Stimulated activated effector memory CD8-positive, alpha-beta T cell treated with anti-CD3 and anti-CD28 coated beads, Interleukin-12 subunit alpha, Interleukin-12 subunit beta, amount 100 ng/mL, for 72 hours (primary cell): Measurements from ENCODE around the gene PGM2L1.
"Not testable (repeated sequence)": the region's sequence is repeated elsewhere in the genome, so short reads cannot be mapped to it uniquely, and the experiment has no call there.

Experiments
- ATAC-seq: fragments of 150-1000 bp; cut with Tn5 transposase; 2 replicates; pipeline ENCODE4 v1.10.0; 2021
- DNase-seq, 2 donors: peaks; one replicate each; pipeline ENCODE4 v3.0.0; 2021 to 2022; ENCODE audit warnings: low spot score in 2 of 2
- H3K27ac Mint-ChIP-seq: one replicate; pipeline ENCODE4 v1.8.0; 2022; ENCODE audit warnings: mild to moderate bottlenecking, mixed read lengths
- H3K36me3 Mint-ChIP-seq: one replicate; pipeline ENCODE4 v1.8.0; 2022; ENCODE audit warnings: mild to moderate bottlenecking, mixed read lengths
- H3K4me1 Mint-ChIP-seq: one replicate; pipeline ENCODE4 v1.8.0; 2022; ENCODE audit warnings: mixed read lengths
- H3K4me3 Mint-ChIP-seq: one replicate; pipeline ENCODE4 v1.8.0; 2022; ENCODE audit warnings: mild to moderate bottlenecking, mixed read lengths
- H3K9me3 Mint-ChIP-seq: one replicate; pipeline ENCODE4 v1.8.0; 2022; ENCODE audit warnings: mixed read lengths

PGM2L1 gene

DNA sequence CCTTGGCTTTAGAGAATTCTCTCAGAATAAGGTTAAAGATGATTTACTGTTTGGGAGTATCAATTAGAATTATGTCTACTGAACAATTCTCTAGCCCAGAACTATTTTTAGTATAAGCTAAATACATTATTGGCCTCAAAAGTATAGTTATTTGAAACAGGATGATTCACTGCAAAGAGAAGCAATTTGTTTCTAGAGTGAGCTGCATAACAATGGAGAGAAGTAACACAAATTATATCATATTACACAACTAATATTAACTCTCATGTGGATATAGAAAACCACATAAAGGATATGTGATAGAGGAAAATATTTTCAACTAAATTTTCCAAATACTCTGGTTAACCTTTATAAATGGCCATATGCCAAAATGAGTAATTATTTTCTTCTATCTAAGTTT lies 24.9 kb downstream of the PGM2L1 start:
- DNase-seq (no peak), ATAC-seq (no peak)
- no peaks in the 10 kb centered on the region for H3K4me1 Mint-ChIP-seq
- no peak overlapping the region for H3K27ac Mint-ChIP-seq
- peaks cover 10% of the 10 kb centered on the region for H3K36me3 Mint-ChIP-seq
- H3K4me3 Mint-ChIP-seq, result no peak overlapping the region
- H3K9me3 Mint-ChIP-seq, result no peaks in the 10 kb centered on the region

DNA sequence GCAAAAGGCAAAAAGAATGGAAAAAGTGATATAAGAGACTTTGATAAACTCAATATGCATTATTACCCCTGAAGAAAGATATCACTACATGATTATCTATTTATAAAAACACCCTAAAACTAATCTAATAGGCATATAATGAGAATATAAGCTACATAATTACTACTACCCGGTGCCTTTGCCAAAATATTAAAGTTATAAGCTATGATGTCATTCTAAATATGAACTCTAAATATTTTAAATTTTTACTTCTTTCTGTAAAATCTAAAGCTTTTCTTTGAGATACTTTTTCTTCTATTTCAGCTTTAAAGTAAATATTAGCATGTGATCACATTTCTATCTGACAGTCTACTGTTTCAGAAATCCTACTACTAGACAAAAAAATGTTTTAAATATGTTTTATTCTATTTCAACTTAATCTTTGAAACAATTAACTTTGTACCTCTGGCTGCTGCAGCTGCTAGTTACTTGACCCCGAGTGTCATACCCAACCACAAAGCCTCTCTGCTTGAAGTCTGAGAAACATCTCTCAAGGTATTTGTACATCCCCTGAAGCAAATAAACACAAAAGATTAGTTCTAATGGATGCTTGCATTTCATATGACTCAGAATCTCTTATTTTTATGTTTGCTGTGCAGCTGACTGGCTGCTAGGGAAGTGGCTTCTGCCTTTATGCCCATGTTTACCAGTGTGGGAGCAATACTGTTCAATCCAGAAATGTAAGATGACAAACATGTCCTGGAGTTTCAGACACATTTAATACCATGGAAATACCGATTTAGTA lies 26.8 kb downstream of the PGM2L1 start:
- Mint-ChIP-seq H3K36me3 (peaks cover 10% of the 10 kb centered on the region), H3K4me1 (no peaks in the 10 kb centered on the region), H3K27ac (no peak overlapping the region), H3K4me3 (no peak overlapping the region), H3K9me3 (no peaks in the 10 kb centered on the region)
- DNase-seq, result no peak
- ATAC-seq, result no peak

DNA sequence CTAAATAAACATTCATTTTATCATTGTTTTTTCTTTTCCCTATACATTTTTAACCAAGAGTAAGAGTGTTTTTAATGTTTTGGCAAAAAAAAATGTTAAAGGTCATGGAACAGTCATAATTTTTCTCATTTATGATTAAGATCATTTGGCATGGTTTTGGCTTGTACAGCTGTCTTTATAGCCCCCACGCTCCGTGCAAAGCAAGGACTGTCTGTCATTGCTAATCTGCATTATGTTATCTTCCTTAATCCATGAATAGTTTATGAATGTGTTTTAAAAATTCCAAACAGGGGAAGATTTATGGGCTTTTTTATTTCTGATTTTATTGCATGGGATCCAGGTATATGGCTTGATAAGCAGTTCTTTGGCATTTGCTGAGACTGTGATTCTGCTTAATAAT lies 28.1 kb downstream of the PGM2L1 start:
- H3K27ac Mint-ChIP-seq, result no peak overlapping the region
- H3K9me3 Mint-ChIP-seq, result no peaks in the 10 kb centered on the region
- H3K36me3 Mint-ChIP-seq, result peaks cover 10% of the 10 kb centered on the region
- no peak for ATAC-seq
- no peak overlapping the region for H3K4me3 Mint-ChIP-seq
- H3K4me1 Mint-ChIP-seq, result no peaks in the 10 kb centered on the region
- no peak for DNase-seq

DNA sequence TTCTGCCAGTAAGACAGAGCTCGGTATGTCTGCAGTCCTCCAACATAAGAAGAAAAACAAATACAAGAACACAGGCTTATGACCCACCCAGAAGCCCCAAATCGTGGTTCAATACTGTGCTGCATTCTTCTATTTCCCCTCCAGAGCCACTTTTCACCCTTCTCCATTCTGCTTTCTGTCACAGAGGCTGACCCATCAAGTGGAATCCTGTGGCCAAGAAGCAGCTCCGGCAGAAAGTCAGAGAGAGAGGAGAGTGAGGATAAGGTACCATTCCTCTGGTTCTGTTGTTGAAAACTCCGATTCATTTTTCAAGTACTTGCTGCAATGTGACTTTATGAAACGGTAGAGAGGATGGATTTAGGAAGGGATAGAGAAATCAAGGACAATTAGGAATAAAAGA lies 30.4 kb downstream of the PGM2L1 start:
- ATAC-seq (no peak), DNase-seq (no peak)
- Mint-ChIP-seq H3K4me1 (no peaks in the 10 kb centered on the region), H3K36me3 (no peaks in the 10 kb centered on the region), H3K9me3 (no peaks in the 10 kb centered on the region), H3K27ac (no peak overlapping the region), H3K4me3 (no peak overlapping the region)

DNA sequence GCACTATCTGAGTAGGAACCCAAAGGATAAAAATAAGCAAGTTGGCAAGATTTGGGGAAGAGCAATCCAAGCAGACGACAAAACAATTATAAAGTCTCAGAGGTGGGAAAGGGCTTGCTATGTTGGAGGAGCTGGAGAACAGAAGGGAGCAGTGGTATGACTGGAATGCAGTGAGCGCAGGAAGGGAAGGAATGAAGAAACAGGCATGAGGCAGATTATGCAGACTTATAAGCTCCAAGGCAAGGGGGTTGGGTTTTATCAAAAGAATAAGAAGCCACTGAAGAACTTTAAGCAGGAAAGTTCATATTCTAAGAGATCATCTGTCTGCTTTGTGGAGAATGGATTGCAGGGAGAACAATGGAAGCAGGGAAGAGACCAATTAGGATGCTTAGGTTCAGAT lies 31.7 kb downstream of the PGM2L1 start:
- no peaks in the 10 kb centered on the region for H3K4me1 Mint-ChIP-seq
- no peak overlapping the region for H3K4me3 Mint-ChIP-seq
- H3K9me3 Mint-ChIP-seq, result no peaks in the 10 kb centered on the region
- ATAC-seq (no peak), DNase-seq (no peak)
- H3K27ac Mint-ChIP-seq, result no peak overlapping the region
- peaks cover 4% of the 10 kb centered on the region for H3K36me3 Mint-ChIP-seq

DNA sequence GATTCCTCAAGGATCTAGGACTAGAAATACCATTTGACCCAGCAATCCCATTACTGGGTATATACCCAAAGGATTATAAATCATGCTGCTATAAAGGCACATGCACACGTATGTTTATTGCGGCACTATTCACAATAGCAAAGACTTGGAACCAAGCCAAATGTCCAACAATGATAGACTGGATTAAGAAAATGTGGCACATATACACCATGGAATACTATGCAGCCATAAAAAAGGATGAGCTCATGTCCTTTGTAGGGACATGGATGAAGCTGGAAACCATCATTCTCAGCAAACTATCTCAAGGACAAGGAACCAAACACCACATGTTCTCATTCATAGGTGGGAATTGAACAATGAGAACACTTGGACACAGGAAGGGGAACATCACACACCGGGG lies 32.4 kb downstream of the PGM2L1 start:
- H3K36me3 Mint-ChIP-seq, H3K4me1 Mint-ChIP-seq, H3K4me3 Mint-ChIP-seq, H3K27ac Mint-ChIP-seq, ATAC-seq, DNase-seq, H3K9me3 Mint-ChIP-seq: not testable (repeated sequence)

DNA sequence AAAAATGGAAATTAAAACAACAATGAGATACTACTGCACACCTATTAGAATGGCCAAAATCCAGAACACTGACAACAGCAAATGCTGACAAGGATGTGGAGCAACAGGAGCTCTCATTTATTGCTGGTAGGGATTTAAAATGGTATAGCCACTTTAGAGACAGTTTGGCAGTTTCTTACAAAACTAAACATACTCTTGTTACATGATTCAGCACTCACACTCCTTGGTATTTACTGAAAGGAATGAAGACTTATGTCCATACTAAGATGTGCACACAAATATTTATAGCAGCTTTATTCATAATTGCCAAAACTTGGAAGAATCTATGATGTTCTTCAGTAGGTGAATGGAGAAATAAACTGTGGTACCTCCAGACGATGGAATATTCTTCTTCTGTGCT lies 40.8 kb downstream of the PGM2L1 start:
- peaks cover 8% of the 10 kb centered on the region for H3K4me1 Mint-ChIP-seq
- ATAC-seq (no peak), DNase-seq (no peak)
- peaks cover 15% of the 10 kb centered on the region for H3K36me3 Mint-ChIP-seq
- H3K9me3 Mint-ChIP-seq, result no peaks in the 10 kb centered on the region
- no peak overlapping the region for H3K4me3 Mint-ChIP-seq
- H3K27ac Mint-ChIP-seq, result no peak overlapping the region

DNA sequence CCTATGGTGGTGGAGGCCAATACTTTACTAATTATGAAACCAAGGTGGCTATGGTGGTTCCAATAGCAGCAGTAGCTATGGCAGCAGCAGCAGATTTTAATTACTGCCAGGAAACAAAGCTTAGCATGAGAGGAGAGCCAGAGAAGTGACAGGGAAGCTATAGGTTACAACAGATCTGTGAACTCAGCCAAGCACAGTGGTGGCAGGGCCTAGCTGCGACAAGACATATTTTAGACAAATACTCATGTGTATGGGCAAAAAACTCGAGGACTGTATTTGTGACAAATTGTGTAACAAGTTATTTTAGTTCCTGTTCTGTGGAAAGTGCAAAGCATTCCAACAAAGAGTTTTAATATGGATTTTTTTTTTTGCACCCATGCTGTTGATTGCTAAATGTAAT lies 42.6 kb downstream of the PGM2L1 start:
- no peak for ATAC-seq
- Mint-ChIP-seq H3K4me1 (peaks cover 8% of the 10 kb centered on the region), H3K4me3 (no peak overlapping the region), H3K9me3 (no peaks in the 10 kb centered on the region), H3K27ac (no peak overlapping the region), H3K36me3 (peaks cover 8% of the 10 kb centered on the region)
- DNase-seq, result no peak

DNA sequence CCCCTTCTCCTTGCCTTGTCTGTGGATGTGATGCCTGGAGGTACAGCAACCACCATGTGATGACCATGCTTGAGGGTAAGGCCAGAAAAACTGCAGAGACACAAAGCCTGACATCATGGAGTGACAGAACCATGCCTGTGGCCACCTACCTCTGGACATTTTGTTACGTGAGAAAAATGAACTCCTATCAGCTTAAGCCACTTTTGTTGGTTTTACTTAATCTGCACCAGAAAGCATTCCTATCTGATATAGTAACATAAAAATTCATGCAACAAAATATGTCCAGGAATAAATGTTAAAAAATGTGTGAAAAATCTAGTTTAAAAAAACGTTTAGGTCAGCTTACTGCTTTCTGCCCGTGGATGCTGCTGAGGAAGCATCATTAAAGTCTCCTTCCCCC lies 44.2 kb downstream of the PGM2L1 start:
- H3K36me3 Mint-ChIP-seq, result peaks cover 8% of the 10 kb centered on the region

DNA sequence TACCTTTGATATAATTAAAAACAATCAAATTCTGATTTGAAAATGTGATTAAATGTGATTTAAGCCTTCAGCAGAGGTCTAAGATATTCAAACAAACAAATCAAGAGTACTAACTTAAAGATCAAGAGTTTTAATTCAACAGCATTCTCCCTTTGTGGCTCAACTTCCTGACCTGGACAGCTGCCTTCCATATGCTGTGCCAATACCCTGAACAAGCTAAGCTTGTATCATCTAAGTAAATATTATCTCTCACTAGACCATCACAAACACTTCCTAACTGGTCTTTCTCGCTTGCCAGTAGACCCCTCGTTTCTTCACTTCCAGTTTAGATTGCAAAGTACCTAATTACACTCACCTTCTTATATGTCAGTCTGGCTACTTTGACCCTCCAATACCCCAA lies 50.9 kb downstream of the PGM2L1 start:
- H3K4me3 Mint-ChIP-seq, result no peak overlapping the region
- H3K36me3 Mint-ChIP-seq, result peaks cover 19% of the 10 kb centered on the region
- H3K4me1 Mint-ChIP-seq, result no peaks in the 10 kb centered on the region
- no peak overlapping the region for H3K27ac Mint-ChIP-seq
- ATAC-seq (no peak), DNase-seq (no peak)
- no peaks in the 10 kb centered on the region for H3K9me3 Mint-ChIP-seq

More for the DNA sequence above, 44.2 kb downstream of the PGM2L1 start:
- Mint-ChIP-seq H3K4me3 (no peak overlapping the region), H3K9me3 (no peaks in the 10 kb centered on the region), H3K27ac (no peak overlapping the region), H3K4me1 (peaks cover 8% of the 10 kb centered on the region)
- ATAC-seq (no peak), DNase-seq (no peak)

DNA sequence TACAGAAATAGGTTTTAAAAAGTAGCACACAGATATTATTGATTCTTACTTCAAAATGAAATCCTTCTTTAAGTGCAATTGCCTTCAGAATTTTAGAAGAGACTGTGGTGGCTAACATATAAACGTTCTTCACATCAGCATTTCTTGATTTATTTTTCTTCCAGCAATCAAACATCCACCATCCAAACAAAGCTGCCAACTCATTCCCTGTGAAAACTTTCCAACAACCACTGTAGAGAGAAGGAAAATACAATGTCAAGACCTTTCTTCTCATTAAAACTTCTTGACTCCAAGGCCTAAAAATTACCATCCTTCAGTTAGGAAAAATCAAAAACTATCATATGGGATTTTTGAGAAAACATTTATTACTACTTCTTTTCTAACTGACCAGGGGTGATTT lies 52.8 kb downstream of the PGM2L1 start:
- H3K4me3 Mint-ChIP-seq, result no peak overlapping the region
- peaks cover 31% of the 10 kb centered on the region for H3K36me3 Mint-ChIP-seq
- ATAC-seq, result no peak
- no peaks in the 10 kb centered on the region for H3K9me3 Mint-ChIP-seq
- no peaks in the 10 kb centered on the region for H3K4me1 Mint-ChIP-seq
- H3K27ac Mint-ChIP-seq, result no peak overlapping the region
- no peak for DNase-seq

DNA sequence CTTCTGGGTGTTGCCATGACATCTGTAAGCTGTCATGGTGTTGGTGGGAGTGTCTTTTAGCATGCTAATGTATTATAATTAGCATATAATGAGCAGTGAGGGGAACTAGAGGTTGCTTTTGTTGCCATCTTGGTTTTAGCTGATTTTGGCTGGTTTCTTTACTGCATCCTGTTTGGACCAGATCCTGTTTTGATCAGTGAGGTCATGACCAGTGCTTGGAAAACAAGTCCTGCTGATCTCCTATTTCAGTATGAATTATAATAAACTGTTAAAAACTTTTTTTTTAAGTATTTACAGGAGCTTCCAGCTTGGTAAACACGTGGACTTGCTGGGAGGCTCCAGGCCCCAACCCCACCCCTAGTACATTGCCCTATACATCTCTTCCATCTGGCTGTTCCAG lies 56.3 kb downstream of the PGM2L1 start:
- peaks cover 31% of the 10 kb centered on the region for H3K36me3 Mint-ChIP-seq
- no peaks in the 10 kb centered on the region for H3K4me1 Mint-ChIP-seq
- no peak overlapping the region for H3K27ac Mint-ChIP-seq
- H3K9me3 Mint-ChIP-seq, result no peaks in the 10 kb centered on the region
- H3K4me3 Mint-ChIP-seq, result no peak overlapping the region
- DNase-seq, result no peak
- no peak for ATAC-seq

DNA sequence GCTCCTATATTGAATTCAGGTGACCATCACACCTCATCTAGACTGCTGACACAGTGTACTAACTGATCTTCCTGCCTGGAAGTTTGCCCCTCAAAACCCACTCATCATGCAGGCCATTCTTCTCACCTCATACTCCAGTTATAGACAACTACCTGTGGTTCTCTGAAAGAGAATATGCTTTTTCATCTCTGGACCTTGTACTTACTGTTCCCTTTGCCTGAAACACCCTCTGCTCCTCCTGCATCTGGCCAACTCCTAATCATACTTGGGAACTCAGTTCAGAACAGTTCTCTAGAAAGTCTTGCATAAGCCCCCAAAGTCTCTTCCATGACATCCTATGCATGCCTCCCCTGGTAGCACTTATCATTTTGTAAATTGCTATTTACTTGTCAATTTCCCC lies 58.6 kb downstream of the PGM2L1 start:
- H3K4me3 Mint-ChIP-seq, result no peak overlapping the region
- no peak overlapping the region for H3K27ac Mint-ChIP-seq
- H3K9me3 Mint-ChIP-seq, result no peaks in the 10 kb centered on the region
- peaks cover 27% of the 10 kb centered on the region for H3K36me3 Mint-ChIP-seq
- H3K4me1 Mint-ChIP-seq, result no peaks in the 10 kb centered on the region
- DNase-seq (no peak), ATAC-seq (no peak)

DNA sequence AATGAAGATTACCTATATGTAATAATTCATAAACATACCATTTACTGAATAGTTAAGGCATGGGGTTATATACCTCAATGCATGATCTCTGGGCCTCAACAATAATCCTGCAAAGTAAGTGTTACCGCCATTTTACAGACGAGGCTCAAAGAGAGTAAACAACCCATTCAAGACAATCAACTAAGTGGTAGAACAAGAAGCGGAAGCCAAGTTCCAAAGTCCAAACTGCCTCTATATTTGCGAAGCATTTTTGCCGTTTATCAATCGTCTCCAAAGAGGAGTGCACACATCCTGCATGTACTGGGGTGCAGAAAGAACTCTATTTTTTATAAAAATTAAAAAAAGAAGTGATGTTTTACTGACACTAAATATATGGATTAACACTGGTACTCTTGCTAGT lies 59.3 kb downstream of the PGM2L1 start:
- Mint-ChIP-seq H3K27ac (no peak overlapping the region), H3K4me3 (no peak overlapping the region), H3K4me1 (no peaks in the 10 kb centered on the region), H3K36me3 (peaks cover 22% of the 10 kb centered on the region), H3K9me3 (no peaks in the 10 kb centered on the region)
- no peak for ATAC-seq
- no peak for DNase-seq

DNA sequence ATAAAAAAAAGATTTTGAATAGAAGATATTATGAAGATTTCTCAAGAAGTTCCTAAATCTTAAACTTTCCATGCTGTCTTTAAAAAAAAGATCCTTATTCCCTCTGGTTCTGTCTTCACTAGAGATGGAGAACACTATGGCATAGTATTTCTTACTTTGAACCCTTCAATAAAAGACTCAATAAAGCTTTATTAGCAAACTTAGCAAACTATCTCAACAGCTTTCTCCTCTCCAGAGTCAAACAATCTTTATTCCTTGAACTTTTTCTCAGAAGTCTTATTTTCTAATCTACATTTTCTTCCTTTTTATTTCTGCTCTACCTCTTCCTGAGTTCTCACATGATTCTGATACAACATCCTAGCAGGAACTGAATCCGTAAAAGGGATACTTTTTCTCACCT lies 65.0 kb downstream of the PGM2L1 start:
- H3K36me3 Mint-ChIP-seq, result no peaks in the 10 kb centered on the region
- no peak overlapping the region for H3K27ac Mint-ChIP-seq
- H3K4me1 Mint-ChIP-seq, result no peaks in the 10 kb centered on the region
- no peak overlapping the region for H3K4me3 Mint-ChIP-seq
- H3K9me3 Mint-ChIP-seq, result no peaks in the 10 kb centered on the region
- no peak for ATAC-seq
- DNase-seq, result no peak

DNA sequence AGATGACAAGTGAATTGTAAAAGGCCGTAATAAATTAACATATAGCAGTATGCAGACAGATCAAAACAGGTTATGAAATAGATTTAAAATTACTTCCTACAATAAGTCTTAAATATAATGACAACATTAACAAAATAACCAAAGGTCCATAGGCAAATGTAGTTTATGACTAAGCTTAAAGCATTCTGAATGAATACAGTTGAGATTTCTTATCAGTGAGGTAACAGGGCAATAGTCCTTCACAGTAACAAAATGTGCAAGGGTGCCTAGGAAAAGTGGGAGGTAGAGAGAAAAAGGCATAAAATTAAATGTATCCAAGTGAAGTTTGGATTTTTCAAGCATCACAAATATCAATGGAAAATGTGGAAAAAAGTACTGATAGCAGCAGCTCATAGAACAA lies 65.9 kb downstream of the PGM2L1 start:
- no peaks in the 10 kb centered on the region for H3K4me1 Mint-ChIP-seq
- H3K4me3 Mint-ChIP-seq, result no peak overlapping the region
- DNase-seq (no peak), ATAC-seq (no peak)
- no peak overlapping the region for H3K27ac Mint-ChIP-seq
- no peaks in the 10 kb centered on the region for H3K36me3 Mint-ChIP-seq
- no peaks in the 10 kb centered on the region for H3K9me3 Mint-ChIP-seq

DNA sequence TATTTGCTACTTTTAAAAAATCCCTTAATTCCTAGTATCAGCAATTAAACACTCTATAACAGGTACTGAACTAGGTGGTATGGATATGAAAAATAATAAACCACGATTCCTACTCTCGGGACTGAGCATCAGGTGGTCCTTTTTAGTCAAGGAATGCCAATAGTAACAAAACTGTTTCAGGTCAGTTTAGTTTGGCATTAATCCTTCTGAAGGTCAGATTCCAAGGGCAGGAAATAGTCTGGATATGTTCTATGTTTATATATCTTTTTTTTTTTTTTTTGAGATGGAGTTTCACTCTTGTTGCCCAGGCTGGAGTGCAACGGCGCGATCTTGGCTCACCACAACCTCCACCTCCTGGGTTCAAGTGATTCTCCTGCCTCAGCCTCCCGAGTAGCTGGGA lies 67.2 kb downstream of the PGM2L1 start:
- not testable (repeated sequence) for DNase-seq, H3K36me3 Mint-ChIP-seq, ATAC-seq, H3K27ac Mint-ChIP-seq, H3K9me3 Mint-ChIP-seq, H3K4me1 Mint-ChIP-seq, H3K4me3 Mint-ChIP-seq
